Activated CD4-positive, alpha-beta memory T cell treated with anti-CD3 and anti-CD28 coated beads for 36 hours (primary cell): Measurements from ENCODE around the gene KLHL5. TPM values are rescaled to one million over a fixed set of nuclear protein-coding genes. Genes with fewer than 3 reads are reported as not detected.
A peak's percentile ranks its signal among the peaks of the same experiment; 100 is the strongest.
"Not testable (repeated sequence)": the region's sequence is repeated elsewhere in the genome, so short reads cannot be mapped to it uniquely, and the experiment has no call there.

ENCODE experiments used
- CTCF ChIA-PET: fragments of 350-600 bp; sonication (Branson Sonifier 250); formaldehyde crosslinking; loops from one replicate; lab custom pipeline; 2021; ENCODE audit warnings: antibody characterized with exemption, inconsistent platforms; lab: Charles Lee
- POLR2A ChIA-PET: fragments of 350-600 bp; sonication (Branson Sonifier 250); formaldehyde crosslinking; loops from one replicate; lab custom pipeline; 2021; ENCODE audit warnings: antibody characterized with exemption; lab: Charles Lee
- DNase-seq: peaks from one replicate; pipeline ENCODE4 v3.0.0-alpha.2; 2020
- H3K27ac Mint-ChIP-seq: one replicate; pipeline ENCODE4 v1.8.0; 2021; ENCODE audit warnings: mixed read lengths
- H3K27me3 Mint-ChIP-seq: one replicate; pipeline ENCODE4 v1.8.0; 2021; ENCODE audit warnings: mixed read lengths
- H3K36me3 Mint-ChIP-seq: one replicate; pipeline ENCODE4 v1.8.0; 2021; ENCODE audit warnings: mixed read lengths
- H3K4me1 Mint-ChIP-seq: one replicate; pipeline ENCODE4 v1.8.0; 2021; ENCODE audit warnings: low read depth, mixed read lengths
- H3K4me3 Mint-ChIP-seq: one replicate; pipeline ENCODE4 v1.8.0; 2021; ENCODE audit warnings: mild to moderate bottlenecking, mixed read lengths
- H3K9me3 Mint-ChIP-seq: one replicate; pipeline ENCODE4 v1.8.0; 2021; ENCODE audit warnings: mixed read lengths
- intact Hi-C: fragments of 100-400 bp; cut with micrococcal nuclease; formaldehyde crosslinking; loops from one replicate; pipeline ENCODE4 v1.15.1; 2023
- total RNA-seq, 2 experiments: library from RNA; stranded (reverse); gene quantifications; one replicate each; pipeline ENCODE4 v1.2.3, GENCODE V29; 2021

KLHL5 gene
- total RNA-seq, 2 experiments from 2014 or later: 35.2 to 35.6 TPM

GRCh38 chr4:39104255-39104654 is 42.2 kb downstream of the KLHL5 start:
- Mint-ChIP-seq H3K4me3 (no peak overlapping the region), H3K27ac (no peak overlapping the region), H3K36me3 (peaks cover 26% of the 10 kb centered on the region), H3K27me3 (no peaks in the 10 kb centered on the region), H3K4me1 (no peaks in the 10 kb centered on the region), H3K9me3 (no peaks in the 10 kb centered on the region)
- ChIA-PET CTCF (interaction anchor here (0.7 to 1.6 kb wide), 2 partner anchors 201 to 243 kb away, joined by 5 read pairs; no protein-coding TSS in a partner anchor), POLR2A (no interaction called here)
- intact Hi-C loops: no loop called here
- no peak for DNase-seq

- Mint-ChIP-seq H3K9me3 (no peaks in the 10 kb centered on the region), H3K27ac (no peak overlapping the region), H3K4me1 (no peaks in the 10 kb centered on the region), H3K27me3 (no peaks in the 10 kb centered on the region), H3K4me3 (no peak overlapping the region), H3K36me3 (peaks cover 24% of the 10 kb centered on the region)
- POLR2A ChIA-PET: no interaction called here
- CTCF ChIA-PET: no interaction called here
- intact Hi-C loops: no loop called here
- DNase-seq: no peak
Measured at GRCh38 chr4:39106011-39106410, 44.0 kb downstream of the KLHL5 start.

- H3K9me3 Mint-ChIP-seq: peaks cover 4% of the 10 kb centered on the region
- ChIA-PET POLR2A (no interaction called here), CTCF (interaction anchor here (1.0 to 1.6 kb wide), 3 partner anchors 11 to 332 kb away, joined by 3 to 6 read pairs (median 3); partner anchors contain the start of gene TLR10)
- peaks cover 52% of the 10 kb centered on the region for H3K36me3 Mint-ChIP-seq
- H3K27me3 Mint-ChIP-seq: no peaks in the 10 kb centered on the region
- intact Hi-C loops: no loop called here
- H3K4me1 Mint-ChIP-seq: peaks cover 23% of the 10 kb centered on the region
- no peak overlapping the region for H3K27ac Mint-ChIP-seq
- H3K4me3 Mint-ChIP-seq: no peak overlapping the region
- DNase-seq: no peak
Measured at GRCh38 chr4:39114436-39114835, 52.4 kb downstream of the KLHL5 start.

- CTCF ChIA-PET: interaction anchor here (0.6 to 2.5 kb wide), 2 partner anchors 17 to 216 kb away, joined by 3 to 8 read pairs; no protein-coding TSS in a partner anchor
- peaks cover 46% of the 10 kb centered on the region for H3K36me3 Mint-ChIP-seq
- POLR2A ChIA-PET: no interaction called here
- peak overlapping the region; percentile 70 for H3K27ac Mint-ChIP-seq
- H3K4me3 Mint-ChIP-seq: no peak overlapping the region
- peak; percentile 53 for DNase-seq
- intact Hi-C loops: no loop called here
- peaks cover 23% of the 10 kb centered on the region for H3K4me1 Mint-ChIP-seq
- peaks cover 4% of the 10 kb centered on the region for H3K9me3 Mint-ChIP-seq
- H3K27me3 Mint-ChIP-seq: no peaks in the 10 kb centered on the region
Measured at GRCh38 chr4:39118034-39118658, 56.1 kb downstream of the KLHL5 start.

- Mint-ChIP-seq H3K27ac (no peak overlapping the region), H3K9me3 (peaks cover 4% of the 10 kb centered on the region), H3K4me1 (peaks cover 23% of the 10 kb centered on the region), H3K27me3 (no peaks in the 10 kb centered on the region), H3K4me3 (no peak overlapping the region), H3K36me3 (peaks cover 38% of the 10 kb centered on the region)
- ChIA-PET CTCF (interaction anchor here (0.6 to 1.3 kb wide), 3 partner anchors 11 to 259 kb away, joined by 3 to 5 read pairs (median 3); no protein-coding TSS in a partner anchor), POLR2A (no interaction called here)
- DNase-seq: no peak
- intact Hi-C loops: no loop called here
Measured at GRCh38 chr4:39120418-39120817, 58.4 kb downstream of the KLHL5 start.

- no peak for DNase-seq
- ChIA-PET CTCF (interaction anchor here (1.5 to 2.2 kb wide), 2 partner anchors 10 to 222 kb away, joined by 3 to 7 read pairs; no protein-coding TSS in a partner anchor), POLR2A (no interaction called here)
- Mint-ChIP-seq H3K27me3 (no peaks in the 10 kb centered on the region), H3K4me3 (no peak overlapping the region), H3K9me3 (no peaks in the 10 kb centered on the region), H3K36me3 (peaks cover 21% of the 10 kb centered on the region), H3K27ac (no peak overlapping the region), H3K4me1 (no peaks in the 10 kb centered on the region)
- intact Hi-C loops: no loop called here
Measured at GRCh38 chr4:39124885-39125599, 63.0 kb downstream of the KLHL5 start.

GRCh38 chr4:39125600-39125985 is 63.6 kb downstream of the KLHL5 start:
- H3K27me3 Mint-ChIP-seq: no peaks in the 10 kb centered on the region
- POLR2A ChIA-PET: no interaction called here
- H3K9me3 Mint-ChIP-seq: no peaks in the 10 kb centered on the region
- CTCF ChIA-PET: no interaction called here
- DNase-seq: no peak
- H3K4me3 Mint-ChIP-seq: no peak overlapping the region
- H3K4me1 Mint-ChIP-seq: no peaks in the 10 kb centered on the region
- no peak overlapping the region for H3K27ac Mint-ChIP-seq
- H3K36me3 Mint-ChIP-seq: peaks cover 19% of the 10 kb centered on the region
- intact Hi-C loops: no loop called here

GRCh38 chr4:39126256-39127095 is 64.4 kb downstream of the KLHL5 start:
- no peaks in the 10 kb centered on the region for H3K4me1 Mint-ChIP-seq
- CTCF ChIA-PET: no interaction called here
- POLR2A ChIA-PET: no interaction called here
- no peaks in the 10 kb centered on the region for H3K27me3 Mint-ChIP-seq
- no peak overlapping the region for H3K4me3 Mint-ChIP-seq
- no peak overlapping the region for H3K27ac Mint-ChIP-seq
- peaks cover 18% of the 10 kb centered on the region for H3K36me3 Mint-ChIP-seq
- DNase-seq: no peak
- no peaks in the 10 kb centered on the region for H3K9me3 Mint-ChIP-seq
- intact Hi-C loops: no loop called here

GRCh38 chr4:39133623-39134022 is 71.6 kb downstream of the KLHL5 start:
- ChIA-PET CTCF (interaction anchor here (1.0 to 6.4 kb wide), 9 partner anchors 220 to 403 kb away, joined by 3 to 205 read pairs (median 6); partner anchors contain the start of gene TLR10), POLR2A (no interaction called here)
- DNase-seq: no peak
- H3K4me3 Mint-ChIP-seq: no peak overlapping the region
- H3K36me3 Mint-ChIP-seq: peaks cover 10% of the 10 kb centered on the region
- intact Hi-C loops: loop anchor here (2.0 kb wide), 2 partner anchors 87 to 375 kb away; no protein-coding TSS in a partner anchor
- H3K27ac Mint-ChIP-seq: no peak overlapping the region
- H3K4me1 Mint-ChIP-seq: peaks cover 7% of the 10 kb centered on the region
- H3K27me3 Mint-ChIP-seq: no peaks in the 10 kb centered on the region
- no peaks in the 10 kb centered on the region for H3K9me3 Mint-ChIP-seq

GRCh38 chr4:39134683-39135306 is 72.8 kb downstream of the KLHL5 start:
- ChIA-PET CTCF (interaction anchor here (0.6 to 6.4 kb wide), 47 partner anchors 10 to 1015 kb away, joined by 3 to 205 read pairs (median 4); partner anchors contain the start of genes KLHL5 and TLR10), POLR2A (no interaction called here)
- Mint-ChIP-seq H3K27me3 (no peaks in the 10 kb centered on the region), H3K27ac (no peak overlapping the region), H3K4me1 (peaks cover 7% of the 10 kb centered on the region), H3K36me3 (peaks cover 7% of the 10 kb centered on the region), H3K4me3 (no peak overlapping the region), H3K9me3 (no peaks in the 10 kb centered on the region)
- intact Hi-C loops: loop anchor here (1.0 to 5.0 kb wide), 5 partner anchors 88 to 376 kb away; no protein-coding TSS in a partner anchor
- no peak for DNase-seq

- H3K4me1 Mint-ChIP-seq, DNase-seq, H3K27me3 Mint-ChIP-seq, H3K27ac Mint-ChIP-seq, POLR2A ChIA-PET, H3K36me3 Mint-ChIP-seq, H3K4me3 Mint-ChIP-seq, H3K9me3 Mint-ChIP-seq: not testable (repeated sequence)
- CTCF ChIA-PET: interaction anchor here (3.3 kb wide), 1 partner anchor 235 kb away, joined by 19 read pairs; no protein-coding TSS in a partner anchor
- intact Hi-C loops: loop anchor here (5.0 kb wide), 1 partner anchor 156 kb away; no protein-coding TSS in a partner anchor
Measured at GRCh38 chr4:39138227-39138626, 76.2 kb downstream of the KLHL5 start.
